Keratinocyte (primary cell): ENCODE measurements around the gene STEAP1B. TPM values are rescaled to one million over a fixed set of nuclear protein-coding genes. Genes with fewer than 3 reads are reported as not detected.

ENCODE experiments used
- DNase-seq: peaks from one replicate; pipeline ENCODE4 v3.0.0-alpha.2; 2011; ENCODE audit warnings: low read depth, missing footprints, low spot score
- FAIRE-seq: peaks from 2 replicates; lab custom pipeline; 2011; peaks lifted over from hg19 to GRCh38; lab: Jason Lieb, UNC
- H2AFZ ChIP-seq: 2 replicates; pipeline ENCODE4 v1.6.0; 2012; ENCODE audit warnings: low read length, control low read depth, inconsistent platforms; ENCODE audit not compliant: control insufficient read depth
- H3K27ac ChIP-seq: 2 replicates; pipeline ENCODE4 v1.5.1; 2011; ENCODE audit warnings: low read length; ENCODE audit not compliant: control insufficient read depth, insufficient read depth
- H3K27me3 ChIP-seq: 3 replicates; pipeline ENCODE4 v1.6.0; 2011; ENCODE audit warnings: low read length; ENCODE audit not compliant: control insufficient read depth, insufficient read depth; ENCODE audit errors: extremely low read depth
- H3K36me3 ChIP-seq, 2 experiments: 2 replicates in 1 of 2; 3 replicates in 1 of 2; pipeline ENCODE4 v1.5.1; 2011; ENCODE audit warnings: low read length in 2 of 2, mild to moderate bottlenecking in 1 of 2; ENCODE audit not compliant: control insufficient read depth in 2 of 2, insufficient read depth in 2 of 2; ENCODE audit errors: extremely low read depth in 1 of 2
- H3K4me1 ChIP-seq: 3 replicates; pipeline ENCODE4 v1.5.1; 2011; ENCODE audit warnings: low read length; ENCODE audit not compliant: control insufficient read depth, insufficient read depth; ENCODE audit errors: extremely low read depth
- H3K4me2 ChIP-seq: 3 replicates; pipeline ENCODE4 v1.6.0; 2011; ENCODE audit warnings: low read depth, low read length; ENCODE audit not compliant: control insufficient read depth, insufficient read depth; ENCODE audit errors: extremely low read depth
- H3K4me3 ChIP-seq, 3 experiments: fragments of 200-600 bp in 1 of 3; sonication (generic) in 1 of 3; 2 replicates in 2 of 3; 3 replicates in 1 of 3; pipeline ENCODE4 v1.5.1; 2011 to 2016; ENCODE audit warnings: low read length in 3 of 3, mild to moderate bottlenecking in 3 of 3, control low read depth in 2 of 3, inconsistent platforms in 1 of 3, low read depth in 1 of 3, mixed read lengths in 1 of 3, mixed run types in 1 of 3, moderate library complexity in 1 of 3; ENCODE audit not compliant: control insufficient read depth in 2 of 3, insufficient read depth in 2 of 3; ENCODE audit errors: extremely low read depth in 1 of 3
- H3K79me2 ChIP-seq: 2 replicates; pipeline ENCODE4 v1.6.0; 2012; ENCODE audit warnings: low read length; ENCODE audit not compliant: control insufficient read depth, insufficient read depth
- H3K9ac ChIP-seq: 3 replicates; pipeline ENCODE4 v1.6.0; 2011; ENCODE audit warnings: low read length; ENCODE audit not compliant: control insufficient read depth, insufficient read depth; ENCODE audit errors: extremely low read depth
- H3K9me1 ChIP-seq: 3 replicates; pipeline ENCODE4 v1.6.0; 2011; ENCODE audit warnings: low read length; ENCODE audit not compliant: control insufficient read depth, insufficient read depth; ENCODE audit errors: extremely low read depth
- H3K9me3 ChIP-seq: 2 replicates; pipeline ENCODE4 v1.5.1; 2012; ENCODE audit warnings: low read depth, low read length; ENCODE audit not compliant: control insufficient read depth
- H4K20me1 ChIP-seq: 3 replicates; pipeline ENCODE4 v1.6.0; 2011; ENCODE audit warnings: low read length; ENCODE audit not compliant: control insufficient read depth, insufficient read depth; ENCODE audit errors: extremely low read depth
- CTCF ChIP-seq, 3 experiments: IDR thresholded peaks in 1 of 3; conservative IDR thresholded peaks in 1 of 3; optimal IDR thresholded peaks in 1 of 3; 2 replicates in 2 of 3; 3 replicates in 1 of 3; pipeline versions ENCODE3 to v1.5.1; 2011; ENCODE audit warnings: low read length in 3 of 3, mild to moderate bottlenecking in 3 of 3, moderate library complexity in 2 of 3, control low read depth in 1 of 3, inconsistent platforms in 1 of 3; ENCODE audit not compliant: insufficient read depth in 2 of 3; ENCODE audit errors: extremely low read depth in 1 of 3
- EZH2 ChIP-seq: IDR thresholded peaks from one replicate; pipeline ENCODE4 v1.6.1; 2012; ENCODE audit warnings: inconsistent platforms, mild to moderate bottlenecking, low read length, moderate library complexity
- dilution Hi-C: fragments of 300-500 bp; cut with MboI; formaldehyde crosslinking; loops from one replicate; pipeline ENCODE4 v1.7.0; 2020; ENCODE audit warnings: low sequenced_read_pairs; ENCODE audit not compliant: extremely low pct_ligation_motif_present
- polyA plus RNA-seq, 5 experiments: library from polyadenylated mRNA; depleted of rRNA in 3 of 5; stranded (reverse) in 3 of 5; stranded (forward) in 1 of 5; unstranded in 1 of 5; fragments of >200 nt; gene quantifications; 1 replicate in 1 of 5; 2 replicates in 3 of 5; 3 replicates in 1 of 5; pipeline versions ENCODE4 v1.2.1 to v1.2.3, GENCODE V29; 2011 to 2012; ENCODE audit warnings: missing spikeins in 2 of 5, low read depth in 1 of 5, low replicate concordance in 1 of 5

Gene STEAP1B
- polyA plus RNA-seq, 1 donor (not counting 4 experiments of a cell fraction or from before 2014, with no cell fraction given) = 18.9 TPM

- Histone ChIP-seq H3K27ac (no peak overlapping the region), H4K20me1 (no peaks in the 10 kb centered on the region), H3K79me2 (no peaks in the 10 kb centered on the region), H3K4me1 (peaks cover 4% of the 10 kb centered on the region), H3K36me3 (no peaks in the 10 kb centered on the region), H3K9me1 (no peaks in the 10 kb centered on the region), H3K4me3 (no peak overlapping the region), H3K9ac (no peak overlapping the region), H3K4me2 (no peak overlapping the region), H3K27me3 (no peaks in the 10 kb centered on the region), H2AFZ (no peak overlapping the region), H3K9me3 (no peaks in the 10 kb centered on the region)
- dilution Hi-C loops = no loop called here
- FAIRE-seq = peak; percentile 46
- no peak for TF ChIP-seq CTCF (optimal IDR thresholded peaks at IDR 0.05 in 1 of 3, IDR thresholded peaks at IDR 0.05 in 1 of 3, conservative IDR thresholded peaks at IDR 0.05 in 1 of 3; ENCODE audit: extremely low read depth in 1 of 3, insufficient read depth in 2 of 3, low read length in 3 of 3)
- no peak for DNase-seq
Observed at GRCh38 chr7:22372863-22373262, 127.1 kb downstream of the STEAP1B start.

- Histone ChIP-seq H4K20me1 (no peaks in the 10 kb centered on the region), H3K4me3 (no peak overlapping the region), H3K4me1 (peaks cover 4% of the 10 kb centered on the region), H3K9me1 (no peaks in the 10 kb centered on the region), H2AFZ (no peak overlapping the region), H3K79me2 (no peaks in the 10 kb centered on the region), H3K4me2 (no peak overlapping the region), H3K9me3 (no peaks in the 10 kb centered on the region), H3K9ac (no peak overlapping the region), H3K27ac (no peak overlapping the region), H3K27me3 (no peaks in the 10 kb centered on the region), H3K36me3 (no peaks in the 10 kb centered on the region)
- TF ChIP-seq CTCF (optimal IDR thresholded peaks at IDR 0.05 in 1 of 3, IDR thresholded peaks at IDR 0.05 in 1 of 3, conservative IDR thresholded peaks at IDR 0.05 in 1 of 3; ENCODE audit: extremely low read depth in 1 of 3, insufficient read depth in 2 of 3, low read length in 3 of 3) = no peak
- TF ChIP-seq EZH2 = no peak
- dilution Hi-C loops = no loop called here
- DNase-seq (no peak), FAIRE-seq (no peak)
Observed at GRCh38 chr7:22371878-22372277, 128.1 kb downstream of the STEAP1B start.

Other genes with a start within 250 kb of the STEAP1B start
- gene RAPGEF5, start 143.0 kb downstream of the STEAP1B start, polyA plus RNA-seq = 1.3 to 2.1 TPM (median 1.5 TPM) in 3 replicates
- 0.10 to 5.0 TPM (median 2.7 TPM) in 3 replicates for gene IL6, start 227.0 kb upstream of the STEAP1B start, polyA plus RNA-seq